Activated CD8-positive, alpha-beta memory T cell treated with anti-CD3 and anti-CD28 coated beads, Interleukin-2, amount 50 U/mL, for 48 hours (primary cell): ENCODE measurements around the gene SH3BP2.

Experiments used
- DNase-seq: peaks from one replicate; pipeline ENCODE4 v3.0.0-alpha.2; 2020

SH3BP2 gene

GRCh38 chr4:2858451-2859217, 65.7 kb downstream of the SH3BP2 start:
- no peak for DNase-seq

- DNase-seq = no peak
These were observed 66.6 kb downstream of the SH3BP2 start for GRCh38 chr4:2859514-2859913.

GRCh38 chr4:2860391-2861348, 67.8 kb downstream of the SH3BP2 start:
- no peak for DNase-seq

- DNase-seq = no peak
These were observed 68.9 kb downstream of the SH3BP2 start for GRCh38 chr4:2861631-2862436.

GRCh38 chr4:2862528-2862927, 69.6 kb downstream of the SH3BP2 start:
- DNase-seq = no peak

- no peak for DNase-seq
These were observed 70.8 kb downstream of the SH3BP2 start for GRCh38 chr4:2863649-2864048.

GRCh38 chr4:2865196-2865780, 72.4 kb downstream of the SH3BP2 start:
- no peak for DNase-seq

GRCh38 chr4:2866160-2866861, 73.4 kb downstream of the SH3BP2 start:
- DNase-seq = no peak

GRCh38 chr4:2866891-2867290, 74.0 kb downstream of the SH3BP2 start:
- DNase-seq = no peak

- no peak for DNase-seq
These were observed 75.0 kb downstream of the SH3BP2 start for GRCh38 chr4:2867758-2868491.

- DNase-seq = no peak
These were observed 76.1 kb downstream of the SH3BP2 start for GRCh38 chr4:2868877-2869487.

- DNase-seq = no peak
These were observed 76.8 kb downstream of the SH3BP2 start for GRCh38 chr4:2869659-2870058.

- no peak for DNase-seq
These were observed 77.2 kb downstream of the SH3BP2 start for GRCh38 chr4:2870082-2870481.

- no peak for DNase-seq
These were observed 78.6 kb downstream of the SH3BP2 start for GRCh38 chr4:2871466-2871865.

GRCh38 chr4:2871911-2872310, 79.0 kb downstream of the SH3BP2 start:
- no peak for DNase-seq

GRCh38 chr4:2873329-2873728, 80.4 kb downstream of the SH3BP2 start:
- DNase-seq = no peak

GRCh38 chr4:2874861-2875260, 82.0 kb downstream of the SH3BP2 start:
- DNase-seq = no peak

- DNase-seq = no peak
These were observed 82.7 kb downstream of the SH3BP2 start for GRCh38 chr4:2875556-2875955.

- no peak for DNase-seq
These were observed 85.5 kb downstream of the SH3BP2 start for GRCh38 chr4:2878346-2878745.

GRCh38 chr4:2879026-2879425, 86.1 kb downstream of the SH3BP2 start:
- no peak for DNase-seq

- no peak for DNase-seq
These were observed 88.5 kb downstream of the SH3BP2 start for GRCh38 chr4:2881431-2881830.
